Measurements from ENCODE around the gene PRSS48. TPM values are rescaled to one million over a fixed set of nuclear protein-coding genes. Genes with fewer than 3 reads are reported as not detected.
"Not testable (repeated sequence)": the region's sequence is repeated elsewhere in the genome, so short reads cannot be mapped to it uniquely, and the experiment has no call there.

The PRSS48 gene
- total RNA-seq, 1 donor from 2014 or later: not detected

GRCh38 chr4:151314010-151314355 is 37.0 kb downstream of the PRSS48 start:
- H3K27ac ChIP-seq (ENCODE audit: low read depth, low read length): no peak overlapping the region
- H3K27me3 ChIP-seq (ENCODE audit: control insufficient read depth in 3 of 3, insufficient read depth in 3 of 3, low read length in 3 of 3): no peaks in the 10 kb centered on the region
- no peaks in the 10 kb centered on the region for H3K36me3 ChIP-seq (ENCODE audit: control insufficient read depth in 3 of 3, insufficient read depth in 3 of 3, low read length in 3 of 3)
- peaks cover 7 to 21% (median 20%) of the 10 kb centered on the region in 3 donors for H3K4me1 ChIP-seq (ENCODE audit: control insufficient read depth in 3 of 3, insufficient read depth in 3 of 3, low read length in 3 of 3)
- H3K4me3 ChIP-seq (ENCODE audit: low read length in 3 of 3): no peak overlapping the region
- H3K9ac ChIP-seq (ENCODE audit: low read depth in 1 of 3, low read length in 3 of 3): no peak overlapping the region
- no peaks in the 10 kb centered on the region for H3K9me3 ChIP-seq (ENCODE audit: control insufficient read depth in 3 of 3, low read length in 3 of 3)

- Histone ChIP-seq H3K36me3 (ENCODE audit: control insufficient read depth in 3 of 3, insufficient read depth in 3 of 3, low read length in 3 of 3) (no peaks in the 10 kb centered on the region), H3K27ac (ENCODE audit: low read depth, low read length) (peak overlapping the region; percentile 65), H3K4me3 (ENCODE audit: low read length in 3 of 3) (no peak overlapping the region), H3K9ac (ENCODE audit: low read depth in 1 of 3, low read length in 3 of 3) (no peak overlapping the region), H3K9me3 (ENCODE audit: control insufficient read depth in 3 of 3, low read length in 3 of 3) (no peaks in the 10 kb centered on the region), H3K27me3 (ENCODE audit: control insufficient read depth in 3 of 3, insufficient read depth in 3 of 3, low read length in 3 of 3) (no peaks in the 10 kb centered on the region), H3K4me1 (ENCODE audit: control insufficient read depth in 3 of 3, insufficient read depth in 3 of 3, low read length in 3 of 3) (peaks cover 7 to 21% (median 20%) of the 10 kb centered on the region in 3 donors)
These were observed 37.5 kb downstream of the PRSS48 start for GRCh38 chr4:151314479-151314878.

GRCh38 chr4:151315212-151315886 is 38.4 kb downstream of the PRSS48 start:
- Histone ChIP-seq H3K27me3 (ENCODE audit: control insufficient read depth in 3 of 3, insufficient read depth in 3 of 3, low read length in 3 of 3) (no peaks in the 10 kb centered on the region), H3K4me3 (ENCODE audit: low read length in 3 of 3) (no peak overlapping the region), H3K27ac (ENCODE audit: low read depth, low read length) (peak overlapping the region; percentile 65), H3K36me3 (ENCODE audit: control insufficient read depth in 3 of 3, insufficient read depth in 3 of 3, low read length in 3 of 3) (no peaks in the 10 kb centered on the region), H3K4me1 (ENCODE audit: control insufficient read depth in 3 of 3, insufficient read depth in 3 of 3, low read length in 3 of 3) (peaks cover 7 to 21% (median 20%) of the 10 kb centered on the region in 3 donors), H3K9ac (ENCODE audit: low read depth in 1 of 3, low read length in 3 of 3) (no peak overlapping the region), H3K9me3 (ENCODE audit: control insufficient read depth in 3 of 3, low read length in 3 of 3) (no peaks in the 10 kb centered on the region)

- Histone ChIP-seq H3K9ac (ENCODE audit: low read depth in 1 of 3, low read length in 3 of 3) (peak overlapping the region in 1 of 3 donors; percentile 54), H3K27me3 (ENCODE audit: control insufficient read depth in 3 of 3, insufficient read depth in 3 of 3, low read length in 3 of 3) (no peaks in the 10 kb centered on the region), H3K27ac (ENCODE audit: low read depth, low read length) (peak overlapping the region; percentile 7), H3K9me3 (ENCODE audit: control insufficient read depth in 3 of 3, low read length in 3 of 3) (no peaks in the 10 kb centered on the region), H3K36me3 (ENCODE audit: control insufficient read depth in 3 of 3, insufficient read depth in 3 of 3, low read length in 3 of 3) (no peaks in the 10 kb centered on the region), H3K4me3 (ENCODE audit: low read length in 3 of 3) (no peak overlapping the region), H3K4me1 (ENCODE audit: control insufficient read depth in 3 of 3, insufficient read depth in 3 of 3, low read length in 3 of 3) (peaks cover 9 to 21% (median 20%) of the 10 kb centered on the region in 3 donors)
These were observed 39.7 kb downstream of the PRSS48 start for GRCh38 chr4:151316645-151317044.

GRCh38 chr4:151318307-151319006 is 41.5 kb downstream of the PRSS48 start:
- Histone ChIP-seq H3K27ac (ENCODE audit: low read depth, low read length) (no peak overlapping the region), H3K4me1 (ENCODE audit: control insufficient read depth in 3 of 3, insufficient read depth in 3 of 3, low read length in 3 of 3) (peaks cover 15 to 27% (median 25%) of the 10 kb centered on the region in 3 donors), H3K27me3 (ENCODE audit: control insufficient read depth in 3 of 3, insufficient read depth in 3 of 3, low read length in 3 of 3) (no peaks in the 10 kb centered on the region), H3K9ac (ENCODE audit: low read depth in 1 of 3, low read length in 3 of 3) (no peak overlapping the region), H3K9me3 (ENCODE audit: control insufficient read depth in 3 of 3, low read length in 3 of 3) (no peaks in the 10 kb centered on the region), H3K4me3 (ENCODE audit: low read length in 3 of 3) (no peak overlapping the region), H3K36me3 (ENCODE audit: control insufficient read depth in 3 of 3, insufficient read depth in 3 of 3, low read length in 3 of 3) (no peaks in the 10 kb centered on the region)

GRCh38 chr4:151319490-151319889 is 42.5 kb downstream of the PRSS48 start:
- Histone ChIP-seq H3K27ac (ENCODE audit: low read depth, low read length) (no peak overlapping the region), H3K9me3 (ENCODE audit: control insufficient read depth in 3 of 3, low read length in 3 of 3) (no peaks in the 10 kb centered on the region), H3K4me3 (ENCODE audit: low read length in 3 of 3) (no peak overlapping the region), H3K4me1 (ENCODE audit: control insufficient read depth in 3 of 3, insufficient read depth in 3 of 3, low read length in 3 of 3) (peaks cover 15 to 30% (median 28%) of the 10 kb centered on the region in 3 donors), H3K9ac (ENCODE audit: low read depth in 1 of 3, low read length in 3 of 3) (no peak overlapping the region), H3K36me3 (ENCODE audit: control insufficient read depth in 3 of 3, insufficient read depth in 3 of 3, low read length in 3 of 3) (no peaks in the 10 kb centered on the region), H3K27me3 (ENCODE audit: control insufficient read depth in 3 of 3, insufficient read depth in 3 of 3, low read length in 3 of 3) (no peaks in the 10 kb centered on the region)

- Histone ChIP-seq H3K36me3 (ENCODE audit: control insufficient read depth in 3 of 3, insufficient read depth in 3 of 3, low read length in 3 of 3) (no peaks in the 10 kb centered on the region), H3K9me3 (ENCODE audit: control insufficient read depth in 3 of 3, low read length in 3 of 3) (no peaks in the 10 kb centered on the region), H3K27ac (ENCODE audit: low read depth, low read length) (no peak overlapping the region), H3K4me1 (ENCODE audit: control insufficient read depth in 3 of 3, insufficient read depth in 3 of 3, low read length in 3 of 3) (peaks cover 8 to 20% (median 15%) of the 10 kb centered on the region in 3 donors), H3K27me3 (ENCODE audit: control insufficient read depth in 3 of 3, insufficient read depth in 3 of 3, low read length in 3 of 3) (no peaks in the 10 kb centered on the region), H3K9ac (ENCODE audit: low read depth in 1 of 3, low read length in 3 of 3) (no peak overlapping the region), H3K4me3 (ENCODE audit: low read length in 3 of 3) (no peak overlapping the region)
These were observed 44.6 kb downstream of the PRSS48 start for GRCh38 chr4:151321586-151321985.

- not testable (repeated sequence) for H3K27me3 ChIP-seq (ENCODE audit: control insufficient read depth in 3 of 3, insufficient read depth in 3 of 3, low read length in 3 of 3); H3K27ac ChIP-seq (ENCODE audit: low read depth, low read length); H3K9ac ChIP-seq (ENCODE audit: low read depth in 1 of 3, low read length in 3 of 3); H3K4me3 ChIP-seq (ENCODE audit: low read length in 3 of 3); H3K9me3 ChIP-seq (ENCODE audit: control insufficient read depth in 3 of 3, low read length in 3 of 3); H3K36me3 ChIP-seq (ENCODE audit: control insufficient read depth in 3 of 3, insufficient read depth in 3 of 3, low read length in 3 of 3)
- peaks cover 8 to 14% (median 11%) of the 10 kb centered on the region in 3 donors for H3K4me1 ChIP-seq (ENCODE audit: control insufficient read depth in 3 of 3, insufficient read depth in 3 of 3, low read length in 3 of 3)
These were observed 45.2 kb downstream of the PRSS48 start for GRCh38 chr4:151322161-151322560.

- Histone ChIP-seq H3K9me3 (ENCODE audit: control insufficient read depth in 3 of 3, low read length in 3 of 3) (no peaks in the 10 kb centered on the region), H3K27ac (ENCODE audit: low read depth, low read length) (no peak overlapping the region), H3K4me3 (ENCODE audit: low read length in 3 of 3) (no peak overlapping the region)
These were observed 45.6 kb downstream of the PRSS48 start for GRCh38 chr4:151322570-151322969.

GRCh38 chr4:151323667-151324066 is 46.7 kb downstream of the PRSS48 start:
- no peaks in the 10 kb centered on the region for H3K27me3 ChIP-seq (ENCODE audit: control insufficient read depth in 3 of 3, insufficient read depth in 3 of 3, low read length in 3 of 3)
- H3K4me1 ChIP-seq (ENCODE audit: control insufficient read depth in 3 of 3, insufficient read depth in 3 of 3, low read length in 3 of 3): peaks cover 8 to 12% (median 9%) of the 10 kb centered on the region in 3 donors
- H3K4me3 ChIP-seq (ENCODE audit: low read length in 3 of 3): peak overlapping the region; percentile 78 to 87 (median 80)
- peak overlapping the region in 1 of 3 donors; percentile 2 for H3K9ac ChIP-seq (ENCODE audit: low read depth in 1 of 3, low read length in 3 of 3)
- H3K9me3 ChIP-seq (ENCODE audit: control insufficient read depth in 3 of 3, low read length in 3 of 3): no peaks in the 10 kb centered on the region
- H3K36me3 ChIP-seq (ENCODE audit: control insufficient read depth in 3 of 3, insufficient read depth in 3 of 3, low read length in 3 of 3): no peaks in the 10 kb centered on the region
- H3K27ac ChIP-seq (ENCODE audit: low read depth, low read length): no peak overlapping the region

More at GRCh38 chr4:151322570-151322969, 45.6 kb downstream of the PRSS48 start:
- H3K36me3 ChIP-seq (ENCODE audit: control insufficient read depth in 3 of 3, insufficient read depth in 3 of 3, low read length in 3 of 3): no peaks in the 10 kb centered on the region
- no peak overlapping the region for H3K9ac ChIP-seq (ENCODE audit: low read depth in 1 of 3, low read length in 3 of 3)
- peaks cover 8 to 12% (median 9%) of the 10 kb centered on the region in 3 donors for H3K4me1 ChIP-seq (ENCODE audit: control insufficient read depth in 3 of 3, insufficient read depth in 3 of 3, low read length in 3 of 3)
- no peaks in the 10 kb centered on the region for H3K27me3 ChIP-seq (ENCODE audit: control insufficient read depth in 3 of 3, insufficient read depth in 3 of 3, low read length in 3 of 3)
